22Rv1 (cell line): ENCODE measurements around the gene IRF4.

ENCODE experiments used
- CTCF ChIP-seq: fragments of 450-650 bp; IDR thresholded peaks from 2 replicates; pipeline ENCODE4 v1.5.1; 2017; ENCODE audit warnings: mild to moderate bottlenecking
- ZFX ChIP-seq: fragments of 450-650 bp; IDR thresholded peaks from 2 replicates; pipeline ENCODE4 v1.6.1; 2017; ENCODE audit warnings: antibody characterized with exemption, borderline replicate concordance

- no peak for TF ChIP-seq CTCF
- TF ChIP-seq ZFX = no peak
These were observed 45.5 kb downstream of the IRF4 start for GRCh38 chr6:437037-437392.
